WTC11 (cell line): ENCODE data around the gene TRIP13. TPM values are rescaled to one million over a fixed set of nuclear protein-coding genes. Genes with fewer than 3 reads are reported as not detected.

ENCODE experiments used
- ATAC-seq: fragments of 200-7000 bp; cut with Tn5 transposase; 2 replicates; pipeline ENCODE4 v1.10.0; 2021; ENCODE audit warnings: mild to moderate bottlenecking, moderate library complexity
- CTCF ChIA-PET: fragments of 300-600 bp; sonication (Branson Sonifier 250); formaldehyde crosslinking; loops from one replicate; lab custom pipeline; 2021; ENCODE audit warnings: antibody characterized with exemption; lab: Charles Lee
- POLR2A ChIA-PET: fragments of 350-600 bp; sonication (Branson Sonifier 250); formaldehyde crosslinking; loops from one replicate; lab custom pipeline; 2021; ENCODE audit warnings: antibody characterized with exemption; lab: Charles Lee
- DNase-seq: peaks from one replicate; pipeline ENCODE4 v3.0.0; 2021; ENCODE audit warnings: low spot score
- H3K27ac Mint-ChIP-seq: 2 replicates; pipeline ENCODE4 v1.8.0; 2021; ENCODE audit warnings: mixed read lengths
- H3K27me3 Mint-ChIP-seq: 2 replicates; pipeline ENCODE4 v1.8.0; 2021; ENCODE audit warnings: low read depth, mild to moderate bottlenecking, moderate library complexity, mixed read lengths
- H3K36me3 Mint-ChIP-seq: 2 replicates; pipeline ENCODE4 v1.8.0; 2021; ENCODE audit warnings: mixed read lengths
- H3K4me1 Mint-ChIP-seq: 2 replicates; pipeline ENCODE4 v1.8.0; 2022; ENCODE audit warnings: mixed read lengths
- H3K4me3 Mint-ChIP-seq: 2 replicates; pipeline ENCODE4 v1.8.0; 2021; ENCODE audit warnings: mild to moderate bottlenecking, moderate library complexity, mixed read lengths
- H3K9me3 Mint-ChIP-seq: 2 replicates; pipeline ENCODE4 v1.8.0; 2021; ENCODE audit warnings: mixed read lengths
- ATF1 ChIP-seq: sonication (generic); formaldehyde crosslinking; IDR thresholded peaks from 2 replicates; pipeline ENCODE4 v1.8.1; 2023; ENCODE audit warnings: mild to moderate bottlenecking, moderate library complexity, missing genetic modification reagents
- ATF3 ChIP-seq: sonication (generic); formaldehyde crosslinking; conservative IDR thresholded peaks from 2 replicates; pipeline ENCODE4 v1.8.1; 2022; ENCODE audit warnings: mild to moderate bottlenecking, missing genetic modification reagents
- CREM ChIP-seq: sonication (generic); formaldehyde crosslinking; IDR thresholded peaks from 2 replicates; pipeline ENCODE4 v1.8.1; 2022; ENCODE audit warnings: mild to moderate bottlenecking, missing genetic modification reagents, moderate library complexity
- ESRRA ChIP-seq: sonication (generic); formaldehyde crosslinking; IDR thresholded peaks from 2 replicates; pipeline ENCODE4 v1.8.1; 2022; ENCODE audit warnings: mild to moderate bottlenecking, missing genetic modification reagents, borderline replicate concordance
- FOXJ3 ChIP-seq: sonication (generic); formaldehyde crosslinking; IDR thresholded peaks from 2 replicates; pipeline ENCODE4 v1.9.0; 2021; ENCODE audit warnings: missing genetic modification reagents, mild to moderate bottlenecking, borderline replicate concordance
- FOXK1 ChIP-seq: sonication (generic); formaldehyde crosslinking; IDR thresholded peaks from 2 replicates; pipeline ENCODE4 v1.8.0; 2022; ENCODE audit warnings: mild to moderate bottlenecking, moderate library complexity, missing genetic modification reagents
- GRHL2 ChIP-seq: fragments of 250-450 bp; sonication (Bioruptor Pico); IDR thresholded peaks from 2 replicates; pipeline ENCODE4 v1.8.0; 2022; ENCODE audit warnings: mild to moderate bottlenecking, moderate library complexity; ENCODE audit not compliant: insufficient replicate concordance, severe bottlenecking
- IRF2 ChIP-seq: sonication (generic); formaldehyde crosslinking; IDR thresholded peaks from 2 replicates; pipeline ENCODE4 v1.8.0; 2022; ENCODE audit warnings: low read depth, missing genetic modification reagents, borderline replicate concordance
- KAT7 ChIP-seq: sonication (generic); formaldehyde crosslinking; IDR thresholded peaks from 2 replicates; pipeline ENCODE4 v1.8.1; 2023; ENCODE audit warnings: missing genetic modification reagents, mild to moderate bottlenecking, borderline replicate concordance
- MXD4 ChIP-seq: fragments of 250-450 bp; sonication (Bioruptor Pico); IDR thresholded peaks from 2 replicates; pipeline ENCODE4 v1.8.0; 2021; ENCODE audit warnings: mild to moderate bottlenecking, moderate library complexity, borderline replicate concordance
- NFE2L1 ChIP-seq: sonication (generic); formaldehyde crosslinking; IDR thresholded peaks from 2 replicates; pipeline ENCODE4 v1.8.1; 2023; ENCODE audit warnings: missing genetic modification reagents
- NR2C2 ChIP-seq: sonication (generic); formaldehyde crosslinking; IDR thresholded peaks from 2 replicates; pipeline ENCODE4 v1.8.0; 2022; ENCODE audit warnings: mild to moderate bottlenecking, missing genetic modification reagents
- SMAD3 ChIP-seq: sonication (generic); formaldehyde crosslinking; IDR thresholded peaks from 2 replicates; pipeline ENCODE4 v1.8.0; 2022; ENCODE audit warnings: missing genetic modification reagents, mild to moderate bottlenecking, borderline replicate concordance
- SOX15 ChIP-seq: fragments of 250-450 bp; sonication (Bioruptor Pico); IDR thresholded peaks from 2 replicates; pipeline ENCODE4 v1.9.0; 2021; ENCODE audit warnings: mild to moderate bottlenecking
- TCF7 ChIP-seq: sonication (generic); formaldehyde crosslinking; IDR thresholded peaks from 2 replicates; pipeline ENCODE4 v1.8.0; 2022; ENCODE audit warnings: mild to moderate bottlenecking, low read depth, missing genetic modification reagents, moderate library complexity
- ZNF396 ChIP-seq: fragments of 250-450 bp; sonication (Bioruptor Pico); IDR thresholded peaks from 2 replicates; pipeline ENCODE4 v1.8.0; 2021; ENCODE audit warnings: mild to moderate bottlenecking, moderate library complexity, borderline replicate concordance
- total RNA-seq: library from RNA; stranded (reverse); gene quantifications from 3 replicates; pipeline ENCODE4 v1.2.3, GENCODE V29; 2021
- TF ChIP-seq, protein P1 (sequence below): fragments of 250-450 bp; sonication (Bioruptor Pico); conservative IDR thresholded peaks from 2 replicates; pipeline ENCODE4 v1.9.0; 2021; ENCODE audit warnings: mild to moderate bottlenecking
- TF ChIP-seq, protein P2 (sequence below): sonication (generic); formaldehyde crosslinking; IDR thresholded peaks from 2 replicates; pipeline ENCODE4 v1.8.1; 2023; ENCODE audit warnings: mild to moderate bottlenecking, missing genetic modification reagents, borderline replicate concordance
- TF ChIP-seq, protein P3 (sequence below): sonication (generic); formaldehyde crosslinking; IDR thresholded peaks from 2 replicates; pipeline ENCODE4 v1.8.0; 2022; ENCODE audit warnings: mild to moderate bottlenecking, missing genetic modification reagents
- TF ChIP-seq, protein P4 (sequence below): fragments of 200-600 bp; IDR thresholded peaks from 2 replicates; pipeline ENCODE4 v1.8.0; 2022; ENCODE audit warnings: antibody characterized with exemption

Gene TRIP13
- total RNA-seq, 1 experiment from 2014 or later, result 33.7 TPM

- no peaks in the 10 kb centered on the region for H3K36me3 Mint-ChIP-seq
- H3K27me3 Mint-ChIP-seq, result no peaks in the 10 kb centered on the region; the same call in 1 of the 2 replicates
- H3K4me3 Mint-ChIP-seq, result no peak overlapping the region
- POLR2A ChIA-PET, result no interaction called here
- DNase-seq, result no peak
- CTCF ChIA-PET, result interaction anchor here (0.6 to 1.8 kb wide), 3 partner anchors 32 to 203 kb away, joined by 3 to 4 read pairs (median 3); no protein-coding TSS in a partner anchor
- TF ChIP-seq TCF7 (CRISPR knock-in tag) (no peak), ATF3 (no peak), MXD4 (CRISPR knock-in tag) (no peak), IRF2 (CRISPR knock-in tag) (no peak), FOXJ3 (CRISPR knock-in tag) (no peak), CREM (CRISPR knock-in tag) (no peak), KAT7 (no peak), NFE2L1 (no peak), ATF1 (no peak), SOX15 (CRISPR knock-in tag) (no peak), ESRRA (CRISPR knock-in tag) (no peak), ZNF396 (CRISPR knock-in tag) (no peak), GRHL2 (CRISPR knock-in tag) (no peak), NR2C2 (CRISPR knock-in tag) (no peak), FOXK1 (no peak), SMAD3 (CRISPR knock-in tag) (no peak)
- TF ChIP-seq, protein P1, sequence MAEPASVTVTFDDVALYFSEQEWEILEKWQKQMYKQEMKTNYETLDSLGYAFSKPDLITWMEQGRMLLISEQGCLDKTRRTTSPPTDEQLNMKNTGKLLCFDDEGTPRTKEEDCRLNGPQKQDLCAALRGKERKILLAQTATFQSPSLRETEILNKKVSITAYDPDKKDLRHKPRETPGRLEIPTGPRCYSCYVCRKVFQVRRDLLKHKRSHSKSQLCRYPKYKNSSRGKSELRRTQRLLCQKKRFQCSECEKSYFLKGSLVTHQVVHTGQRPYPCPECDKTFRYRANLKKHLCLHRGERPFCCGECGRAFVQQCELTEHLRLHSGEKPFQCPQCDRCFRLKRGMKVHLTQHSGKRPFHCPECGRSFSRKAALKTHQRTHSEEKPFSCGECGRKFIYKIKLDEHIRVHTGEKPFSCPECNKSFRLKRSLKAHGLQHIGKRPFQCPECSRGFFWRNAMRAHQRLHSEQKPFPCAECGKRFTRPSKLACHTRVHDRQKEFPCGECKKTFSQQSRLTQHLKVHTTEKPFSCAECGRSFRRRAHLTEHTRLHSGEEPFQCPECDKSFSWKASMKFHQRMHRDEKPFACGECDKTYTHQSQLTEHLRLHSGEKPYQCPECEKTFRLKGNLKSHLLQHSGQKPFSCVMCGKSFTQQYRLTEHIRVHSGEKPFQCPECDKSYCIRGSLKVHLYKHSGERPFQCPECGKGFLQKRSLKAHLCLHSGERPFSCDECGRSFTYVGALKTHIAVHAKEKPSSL (CRISPR knock-in tag), result no peak
- TF ChIP-seq, protein P2, sequence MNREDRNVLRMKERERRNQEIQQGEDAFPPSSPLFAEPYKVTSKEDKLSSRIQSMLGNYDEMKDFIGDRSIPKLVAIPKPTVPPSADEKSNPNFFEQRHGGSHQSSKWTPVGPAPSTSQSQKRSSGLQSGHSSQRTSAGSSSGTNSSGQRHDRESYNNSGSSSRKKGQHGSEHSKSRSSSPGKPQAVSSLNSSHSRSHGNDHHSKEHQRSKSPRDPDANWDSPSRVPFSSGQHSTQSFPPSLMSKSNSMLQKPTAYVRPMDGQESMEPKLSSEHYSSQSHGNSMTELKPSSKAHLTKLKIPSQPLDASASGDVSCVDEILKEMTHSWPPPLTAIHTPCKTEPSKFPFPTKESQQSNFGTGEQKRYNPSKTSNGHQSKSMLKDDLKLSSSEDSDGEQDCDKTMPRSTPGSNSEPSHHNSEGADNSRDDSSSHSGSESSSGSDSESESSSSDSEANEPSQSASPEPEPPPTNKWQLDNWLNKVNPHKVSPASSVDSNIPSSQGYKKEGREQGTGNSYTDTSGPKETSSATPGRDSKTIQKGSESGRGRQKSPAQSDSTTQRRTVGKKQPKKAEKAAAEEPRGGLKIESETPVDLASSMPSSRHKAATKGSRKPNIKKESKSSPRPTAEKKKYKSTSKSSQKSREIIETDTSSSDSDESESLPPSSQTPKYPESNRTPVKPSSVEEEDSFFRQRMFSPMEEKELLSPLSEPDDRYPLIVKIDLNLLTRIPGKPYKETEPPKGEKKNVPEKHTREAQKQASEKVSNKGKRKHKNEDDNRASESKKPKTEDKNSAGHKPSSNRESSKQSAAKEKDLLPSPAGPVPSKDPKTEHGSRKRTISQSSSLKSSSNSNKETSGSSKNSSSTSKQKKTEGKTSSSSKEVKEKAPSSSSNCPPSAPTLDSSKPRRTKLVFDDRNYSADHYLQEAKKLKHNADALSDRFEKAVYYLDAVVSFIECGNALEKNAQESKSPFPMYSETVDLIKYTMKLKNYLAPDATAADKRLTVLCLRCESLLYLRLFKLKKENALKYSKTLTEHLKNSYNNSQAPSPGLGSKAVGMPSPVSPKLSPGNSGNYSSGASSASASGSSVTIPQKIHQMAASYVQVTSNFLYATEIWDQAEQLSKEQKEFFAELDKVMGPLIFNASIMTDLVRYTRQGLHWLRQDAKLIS, result no peak
- TF ChIP-seq, protein P3, sequence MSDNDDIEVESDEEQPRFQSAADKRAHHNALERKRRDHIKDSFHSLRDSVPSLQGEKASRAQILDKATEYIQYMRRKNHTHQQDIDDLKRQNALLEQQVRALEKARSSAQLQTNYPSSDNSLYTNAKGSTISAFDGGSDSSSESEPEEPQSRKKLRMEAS (CRISPR knock-in tag), result no peak
- TF ChIP-seq, protein P4, sequence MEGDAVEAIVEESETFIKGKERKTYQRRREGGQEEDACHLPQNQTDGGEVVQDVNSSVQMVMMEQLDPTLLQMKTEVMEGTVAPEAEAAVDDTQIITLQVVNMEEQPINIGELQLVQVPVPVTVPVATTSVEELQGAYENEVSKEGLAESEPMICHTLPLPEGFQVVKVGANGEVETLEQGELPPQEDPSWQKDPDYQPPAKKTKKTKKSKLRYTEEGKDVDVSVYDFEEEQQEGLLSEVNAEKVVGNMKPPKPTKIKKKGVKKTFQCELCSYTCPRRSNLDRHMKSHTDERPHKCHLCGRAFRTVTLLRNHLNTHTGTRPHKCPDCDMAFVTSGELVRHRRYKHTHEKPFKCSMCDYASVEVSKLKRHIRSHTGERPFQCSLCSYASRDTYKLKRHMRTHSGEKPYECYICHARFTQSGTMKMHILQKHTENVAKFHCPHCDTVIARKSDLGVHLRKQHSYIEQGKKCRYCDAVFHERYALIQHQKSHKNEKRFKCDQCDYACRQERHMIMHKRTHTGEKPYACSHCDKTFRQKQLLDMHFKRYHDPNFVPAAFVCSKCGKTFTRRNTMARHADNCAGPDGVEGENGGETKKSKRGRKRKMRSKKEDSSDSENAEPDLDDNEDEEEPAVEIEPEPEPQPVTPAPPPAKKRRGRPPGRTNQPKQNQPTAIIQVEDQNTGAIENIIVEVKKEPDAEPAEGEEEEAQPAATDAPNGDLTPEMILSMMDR, result no peak
- no peaks in the 10 kb centered on the region for H3K9me3 Mint-ChIP-seq
- ATAC-seq, result no peak
- no peak overlapping the region; the same call in 1 of the 2 replicates for H3K27ac Mint-ChIP-seq
- H3K4me1 Mint-ChIP-seq, result no peaks in the 10 kb centered on the region
Measured at GRCh38 chr5:964821-965220, 72.1 kb downstream of the TRIP13 start.
